SK-N-SH (cell line): ENCODE data around the gene ADCK1. TPM values are rescaled to one million over a fixed set of nuclear protein-coding genes. Genes with fewer than 3 reads are reported as not detected.

Source experiments
- CTCF ChIA-PET: fragments of 300-600, 350-600 bp; formaldehyde crosslinking; extraction: SDS; loops from one replicate; lab custom pipeline; 2021; lab: Yijun Ruan, JAX
- POLR2A ChIA-PET: fragments of 350-600 bp; sonication (Branson Sonifier 250); formaldehyde crosslinking; extraction: SDS; loops from one replicate; lab custom pipeline; 2020; ENCODE audit warnings: antibody characterized with exemption, inconsistent platforms; lab: Yijun Ruan, JAX
- DNase-seq: peaks from one replicate; pipeline ENCODE4 v3.0.0; 2012
- H2AFZ ChIP-seq: fragments of 200-600 bp; sonication (generic); 2 replicates; pipeline ENCODE4 v1.8.1; 2016; ENCODE audit warnings: antibody characterized with exemption, mild to moderate bottlenecking, low read depth
- H3F3A ChIP-seq: fragments of 200-600 bp; sonication (generic); replicated peaks from 2 replicates; pipeline ENCODE3; 2016; ENCODE audit warnings: antibody characterized with exemption, mild to moderate bottlenecking; ENCODE audit not compliant: insufficient read depth
- H3K27ac ChIP-seq, 2 experiments: fragments of 200-500 bp in 1 of 2; fragments of 200-600 bp in 1 of 2; sonication (Bioruptor generic) in 1 of 2; sonication (generic), shearing (Covaris generic) in 1 of 2; 2 replicates each; pipeline versions ENCODE4 v1.5.1 to v1.6.1; 2014 to 2016; ENCODE audit warnings: low read depth in 2 of 2, inconsistent platforms in 1 of 2, low read length in 1 of 2, mild to moderate bottlenecking in 1 of 2, mixed read lengths in 1 of 2
- H3K27me3 ChIP-seq: fragments of 200-600 bp; sonication (generic), shearing (Covaris generic); 2 replicates; pipeline ENCODE4 v1.6.1; 2016; ENCODE audit warnings: mixed run types; ENCODE audit not compliant: insufficient read depth
- H3K36me3 ChIP-seq, 2 experiments: fragments of 200-500 bp in 1 of 2; fragments of 200-600 bp in 1 of 2; sonication (Bioruptor generic) in 1 of 2; sonication (generic) in 1 of 2; replicated peaks in 1 of 2; 2 replicates each; pipeline versions ENCODE3 to v1.5.1; 2014 to 2016; ENCODE audit warnings: low read length in 1 of 2, mild to moderate bottlenecking in 1 of 2; ENCODE audit not compliant: insufficient read depth in 2 of 2, control insufficient read depth in 1 of 2
- H3K4me1 ChIP-seq, 2 experiments: fragments of 200-500 bp in 1 of 2; fragments of 200-600 bp in 1 of 2; sonication (Bioruptor generic) in 1 of 2; sonication (generic), shearing (Covaris generic) in 1 of 2; 2 replicates each; pipeline versions ENCODE4 v1.5.1 to v1.6.1; 2014 to 2016; ENCODE audit warnings: low read depth in 1 of 2, low read length in 1 of 2, mixed run types in 1 of 2; ENCODE audit not compliant: insufficient read depth in 2 of 2, control insufficient read depth in 1 of 2
- H3K4me2 ChIP-seq: fragments of 200-600 bp; sonication (generic), shearing (Covaris generic); 2 replicates; pipeline ENCODE4 v1.6.1; 2017; ENCODE audit warnings: mixed run types
- H3K4me3 ChIP-seq, 2 experiments: fragments of 200-500 bp in 1 of 2; fragments of 200-600 bp in 1 of 2; sonication (Bioruptor generic) in 1 of 2; sonication (generic), shearing (Covaris generic) in 1 of 2; 2 replicates each; pipeline versions ENCODE4 v1.5.1 to v1.8.1; 2014 to 2016; ENCODE audit warnings: low read depth in 2 of 2, inconsistent platforms in 1 of 2, low read length in 1 of 2, mild to moderate bottlenecking in 1 of 2, mixed read lengths in 1 of 2, moderate library complexity in 1 of 2
- H3K79me2 ChIP-seq: fragments of 200-600 bp; sonication (generic); 2 replicates; pipeline ENCODE4 v1.8.1; 2017; ENCODE audit warnings: mild to moderate bottlenecking; ENCODE audit not compliant: insufficient read depth
- H3K9ac ChIP-seq: fragments of 200-600 bp; sonication (generic); 2 replicates; pipeline ENCODE4 v1.6.1; 2017; ENCODE audit warnings: mixed run types
- H3K9me2 ChIP-seq: fragments of 200-600 bp; sonication (generic); 2 replicates; pipeline ENCODE4 v1.6.1; 2017; ENCODE audit warnings: mixed run types
- H3K9me3 ChIP-seq: fragments of 200-600 bp; sonication (generic); 2 replicates; pipeline ENCODE4 v1.6.1; 2017; ENCODE audit warnings: mixed run types, mild to moderate bottlenecking, moderate library complexity
- H4K20me1 ChIP-seq: fragments of 200-600 bp; sonication (generic); 2 replicates; pipeline ENCODE4 v1.6.1; 2017; ENCODE audit warnings: mild to moderate bottlenecking, mixed run types; ENCODE audit not compliant: insufficient read depth
- ELF1 ChIP-seq: IDR thresholded peaks from 2 replicates; pipeline ENCODE4 v1.4.0; 2012
- GABPA ChIP-seq: IDR thresholded peaks from 2 replicates; pipeline ENCODE4 v1.4.0; 2012; ENCODE audit warnings: low read depth, mild to moderate bottlenecking
- MXI1 ChIP-seq: IDR thresholded peaks from 2 replicates; pipeline ENCODE4 v1.6.1; 2012; ENCODE audit warnings: mild to moderate bottlenecking, low read depth, low read length, improper control_type of control experiment
- NRF1 ChIP-seq: IDR thresholded peaks from 2 replicates; pipeline ENCODE4 v1.6.1; 2012; ENCODE audit warnings: low read depth, mild to moderate bottlenecking, low read length
- POLR2AphosphoS5 ChIP-seq: IDR thresholded peaks from 2 replicates; pipeline ENCODE4 v1.6.1; 2012; ENCODE audit warnings: low read depth, low read length
- RAD21 ChIP-seq: IDR thresholded peaks from 2 replicates; pipeline ENCODE4 v1.6.1; 2012; ENCODE audit warnings: mild to moderate bottlenecking, low read length
- RCOR1 ChIP-seq: fragments of 150-350 bp; IDR thresholded peaks from 2 replicates; pipeline ENCODE4 v1.6.1; 2017; ENCODE audit warnings: antibody characterized with exemption, low read length
- SIN3A ChIP-seq: IDR thresholded peaks from 2 replicates; pipeline ENCODE4 v1.6.1; 2012; ENCODE audit warnings: low read depth, mild to moderate bottlenecking, low read length, moderate library complexity, borderline replicate concordance
- TAF1 ChIP-seq: IDR thresholded peaks from 2 replicates; pipeline ENCODE4 v1.6.1; 2012; ENCODE audit warnings: low read depth, mild to moderate bottlenecking, low read length, moderate library complexity, borderline replicate concordance
- TCF12 ChIP-seq: IDR thresholded peaks from 2 replicates; pipeline ENCODE4 v1.4.0; 2012
- TEAD4 ChIP-seq: IDR thresholded peaks from 2 replicates; pipeline ENCODE4 v1.4.0; 2012; ENCODE audit warnings: mild to moderate bottlenecking, borderline replicate concordance; ENCODE audit not compliant: insufficient read depth
- YY1 ChIP-seq: IDR thresholded peaks from 2 replicates; pipeline ENCODE4 v1.4.0; 2012; ENCODE audit warnings: low read depth, mild to moderate bottlenecking
- WGBS: methylation state at CpG from one replicate; pipeline ENCODE4 v1.1.6; 2017; ENCODE audit warnings: low lambda C conversion rate; 5-methylcytosine and 5-hydroxymethylcytosine counted together
- polyA plus RNA-seq, 3 experiments: library from polyadenylated mRNA; depleted of rRNA; stranded (reverse); fragments of >200 nt; gene quantifications; 2 replicates each; pipeline ENCODE4 v1.2.3, GENCODE V29; 2012
- TF ChIP-seq, protein P1 (sequence below): fragments of 150-350 bp; IDR thresholded peaks from 2 replicates; pipeline ENCODE4 v1.6.1; 2017; ENCODE audit warnings: antibody characterized with exemption, low read length, low read depth, borderline replicate concordance
- TF ChIP-seq, protein P2 (sequence below): IDR thresholded peaks from 2 replicates; pipeline ENCODE4 v1.4.0; 2012; ENCODE audit warnings: low read depth, borderline replicate concordance
- TF ChIP-seq, protein P3 (sequence below): IDR thresholded peaks from 2 replicates; pipeline ENCODE4; 2012
- TF ChIP-seq, protein P4 (sequence below): IDR thresholded peaks from 2 replicates; pipeline ENCODE4 v1.4.0; 2012; ENCODE audit warnings: low read depth

ADCK1 gene
- polyA plus RNA-seq, 1 of the 3 experiments (the other 2 are of a cell fraction), result 11.4 TPM

DNA sequence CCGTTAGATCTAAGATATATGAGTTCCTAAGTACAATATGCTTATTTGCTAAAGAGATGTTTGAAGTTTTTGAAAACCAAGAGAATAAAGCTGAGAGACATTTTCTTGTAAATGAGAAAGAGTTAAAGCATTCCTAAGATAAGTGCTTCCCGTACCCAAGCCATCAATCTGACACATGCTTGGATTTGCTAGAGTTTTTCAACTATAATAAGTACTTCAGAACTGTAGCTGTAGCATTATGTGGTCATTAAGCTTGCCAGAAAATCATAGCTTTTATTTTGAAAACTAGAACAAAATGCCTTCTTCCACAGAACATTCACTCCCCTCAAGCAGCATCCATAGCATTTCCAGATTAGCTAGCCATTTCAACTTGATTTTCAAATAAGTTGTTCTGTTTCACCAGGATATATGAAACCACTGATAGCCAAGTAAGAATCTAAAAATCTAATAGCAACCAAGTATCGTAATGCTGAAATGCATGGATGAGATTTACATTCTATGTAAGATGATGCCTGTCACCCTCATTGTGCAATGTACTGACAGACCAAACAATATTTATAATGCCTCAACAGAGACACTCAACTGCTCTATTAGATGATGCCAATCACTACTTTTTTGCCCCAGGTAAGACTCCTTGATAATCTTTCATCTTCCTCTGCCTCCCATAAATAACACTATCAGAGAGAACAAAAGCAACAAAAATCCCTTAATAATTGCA lies 47.0 kb upstream of the ADCK1 start:
- peaks cover 82% of the 10 kb centered on the region for H3K79me2 ChIP-seq
- no peak overlapping the region for H3K4me2 ChIP-seq
- peaks cover 54 to 56% of the 10 kb centered on the region in 2 experiments for H3K36me3 ChIP-seq
- H2AFZ ChIP-seq, result no peak overlapping the region
- no peak overlapping the region for H3K4me3 ChIP-seq
- peaks cover 24% of the 10 kb centered on the region for H4K20me1 ChIP-seq
- H3K9ac ChIP-seq, result no peak overlapping the region
- H3K27me3 ChIP-seq, result no peaks in the 10 kb centered on the region
- POLR2A ChIA-PET, result no interaction called here
- H3F3A ChIP-seq, result peaks cover 7% of the 10 kb centered on the region
- no peak for DNase-seq
- H3K4me1 ChIP-seq, result no peaks in the 10 kb centered on the region
- CTCF ChIA-PET, result interaction anchor here (2.0 to 2.2 kb wide), 2 partner anchors 13 to 14 kb away, joined by 6 read pairs; no protein-coding TSS in a partner anchor
- H3K27ac ChIP-seq, result no peak overlapping the region
- no peaks in the 10 kb centered on the region for H3K9me2 ChIP-seq
- no peaks in the 10 kb centered on the region for H3K9me3 ChIP-seq
- TF ChIP-seq, protein P1, sequence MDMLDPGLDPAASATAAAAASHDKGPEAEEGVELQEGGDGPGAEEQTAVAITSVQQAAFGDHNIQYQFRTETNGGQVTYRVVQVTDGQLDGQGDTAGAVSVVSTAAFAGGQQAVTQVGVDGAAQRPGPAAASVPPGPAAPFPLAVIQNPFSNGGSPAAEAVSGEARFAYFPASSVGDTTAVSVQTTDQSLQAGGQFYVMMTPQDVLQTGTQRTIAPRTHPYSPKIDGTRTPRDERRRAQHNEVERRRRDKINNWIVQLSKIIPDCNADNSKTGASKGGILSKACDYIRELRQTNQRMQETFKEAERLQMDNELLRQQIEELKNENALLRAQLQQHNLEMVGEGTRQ, result no peak
- no peak for TF ChIP-seq TEAD4
- no peak for TF ChIP-seq RCOR1
- TF ChIP-seq, all 33 proteins: peak for 0
- WGBS, result 67% methylated on average over 3 of the region's 3 CpGs

DNA sequence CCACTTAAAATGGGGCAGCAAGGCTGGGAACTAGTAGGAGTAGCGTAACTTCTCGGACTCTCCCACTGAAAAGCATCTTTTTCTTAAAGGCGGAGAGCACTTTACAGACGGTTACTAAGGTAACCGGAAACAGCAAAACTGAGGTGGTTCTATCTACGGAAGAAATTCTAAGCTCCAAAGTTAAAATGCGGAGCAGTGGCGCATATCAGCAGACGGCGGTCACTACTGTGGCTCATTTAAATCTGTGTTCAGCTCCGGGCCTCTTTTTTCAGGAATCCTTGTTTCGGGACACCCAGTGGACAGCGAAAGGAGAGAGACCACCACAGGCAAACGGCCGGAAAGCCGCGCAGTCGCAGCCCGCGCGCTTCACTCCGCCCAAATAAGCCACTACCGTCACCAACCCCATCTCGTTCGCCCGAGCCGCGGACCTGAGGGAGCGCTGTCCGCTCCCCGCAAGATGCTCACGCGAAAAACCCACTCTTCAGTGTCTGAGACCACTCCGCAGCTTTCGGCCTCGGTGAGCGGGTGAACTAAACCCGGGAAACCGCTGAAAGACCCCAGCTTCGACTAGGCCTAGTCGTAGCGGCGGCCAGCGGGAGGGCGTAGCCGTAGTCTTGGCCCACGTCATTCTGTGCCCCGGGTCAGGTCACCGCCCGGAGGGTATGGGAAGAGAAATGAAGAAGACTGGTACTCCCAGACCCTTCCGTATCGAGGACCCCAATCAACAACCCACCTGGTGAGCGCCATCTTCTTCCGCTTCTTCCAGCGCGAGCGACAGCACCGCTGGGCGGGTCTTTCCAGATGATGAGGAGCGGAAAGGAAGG lies 39.3 kb upstream of the ADCK1 start, which contains the start of gene SNW1:
SNW1 (minus strand) TSS at position 776 of the 824 bp plus-strand sequence; CDS start at position 747, 29 bp downstream.
- Histone ChIP-seq H3K9me3 (no peaks in the 10 kb centered on the region), H4K20me1 (peaks cover 37% of the 10 kb centered on the region)
- DNase-seq, result peak; percentile 90
- peak; percentile 93 for TF ChIP-seq YY1
- TF ChIP-seq SIN3A, result peak; percentile 50; the same call in 1 of the 2 replicates
- TF ChIP-seq NRF1, result peak; percentile 75
- TF ChIP-seq, protein P2, sequence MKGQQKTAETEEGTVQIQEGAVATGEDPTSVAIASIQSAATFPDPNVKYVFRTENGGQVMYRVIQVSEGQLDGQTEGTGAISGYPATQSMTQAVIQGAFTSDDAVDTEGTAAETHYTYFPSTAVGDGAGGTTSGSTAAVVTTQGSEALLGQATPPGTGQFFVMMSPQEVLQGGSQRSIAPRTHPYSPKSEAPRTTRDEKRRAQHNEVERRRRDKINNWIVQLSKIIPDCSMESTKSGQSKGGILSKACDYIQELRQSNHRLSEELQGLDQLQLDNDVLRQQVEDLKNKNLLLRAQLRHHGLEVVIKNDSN, result no peak
- no peak for TF ChIP-seq RAD21
- peak; percentile 47; the same call in 1 of the 2 replicates for TF ChIP-seq ELF1
- TF ChIP-seq TCF12, result 0 out of 2 replicates have a peak, but pooled peaks have one; percentile 4
- peak; percentile 8; the same call in 1 of the 2 replicates for TF ChIP-seq MXI1
- TF ChIP-seq GABPA, result peak; percentile 79
- TF ChIP-seq TEAD4, result no peak
- TF ChIP-seq, protein P3, sequence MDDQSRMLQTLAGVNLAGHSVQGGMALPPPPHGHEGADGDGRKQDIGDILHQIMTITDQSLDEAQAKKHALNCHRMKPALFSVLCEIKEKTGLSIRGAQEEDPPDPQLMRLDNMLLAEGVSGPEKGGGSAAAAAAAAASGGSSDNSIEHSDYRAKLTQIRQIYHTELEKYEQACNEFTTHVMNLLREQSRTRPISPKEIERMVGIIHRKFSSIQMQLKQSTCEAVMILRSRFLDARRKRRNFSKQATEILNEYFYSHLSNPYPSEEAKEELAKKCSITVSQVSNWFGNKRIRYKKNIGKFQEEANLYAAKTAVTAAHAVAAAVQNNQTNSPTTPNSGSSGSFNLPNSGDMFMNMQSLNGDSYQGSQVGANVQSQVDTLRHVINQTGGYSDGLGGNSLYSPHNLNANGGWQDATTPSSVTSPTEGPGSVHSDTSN, result peak; percentile 74
- peak; percentile 15; the same call in 1 of the 2 replicates for TF ChIP-seq TAF1
- TF ChIP-seq, protein P4, sequence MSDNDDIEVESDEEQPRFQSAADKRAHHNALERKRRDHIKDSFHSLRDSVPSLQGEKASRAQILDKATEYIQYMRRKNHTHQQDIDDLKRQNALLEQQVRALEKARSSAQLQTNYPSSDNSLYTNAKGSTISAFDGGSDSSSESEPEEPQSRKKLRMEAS, result peak; percentile 66; the same call in 1 of the 2 replicates
- peak; percentile 82 for TF ChIP-seq POLR2AphosphoS5
- TF ChIP-seq, all 33 proteins: peak for 11
- CTCF ChIA-PET, result interaction anchor here (1.1 to 2.1 kb wide), 3 partner anchors 35 to 806 kb away, joined by 3 to 5 read pairs (median 4); no protein-coding TSS in a partner anchor
- Histone ChIP-seq H3K36me3 (peaks cover 5 to 8% of the 10 kb centered on the region in 2 experiments), H3K9me2 (no peaks in the 10 kb centered on the region), H3K27ac (peak within 1 kb of the TSS; percentile 86 to 91), H3K9ac (peak within 1 kb of the TSS; percentile 89), H3K4me3 (peak within 1 kb of the TSS; percentile 83 to 86), H3F3A (no peaks in the 10 kb centered on the region), H3K27me3 (no peaks in the 10 kb centered on the region), H2AFZ (peak within 1 kb of the TSS; percentile 97), H3K4me1 (peaks cover 0 to 10% of the 10 kb centered on the region in 2 experiments; a peak in 3 of 4 replicates), H3K4me2 (peak within 1 kb of the TSS; percentile 82), H3K79me2 (peaks cover 53% of the 10 kb centered on the region)
- WGBS, result 0% methylated on average over 34 of the region's 60 CpGs
- POLR2A ChIA-PET, result interaction anchor here (0.6 to 1.9 kb wide), 4 partner anchors 14 to 806 kb away, joined by 3 to 8 read pairs (median 6); partner anchors contain the start of gene ADCK1
